Fibroblast of mammary gland (primary cell): ENCODE measurements around the gene SLC39A11.

ENCODE experiments used
- DNase-seq: peaks from one replicate; pipeline ENCODE4 v3.0.0-alpha.2; 2010; ENCODE audit warnings: low read depth
- H3K4me3 ChIP-seq: 2 replicates; pipeline ENCODE4 v1.5.1; 2011; ENCODE audit warnings: low read depth, mild to moderate bottlenecking, low read length, moderate library complexity; ENCODE audit not compliant: control insufficient read depth
- CTCF ChIP-seq: conservative IDR thresholded peaks from 2 replicates; pipeline ENCODE4 v1.5.1; 2011; ENCODE audit warnings: low read depth, low read length, inconsistent platforms; ENCODE audit not compliant: control insufficient read depth, insufficient read depth

Gene SLC39A11

GRCh38 chr17:72811976-72812687 lies 280.4 kb downstream of the SLC39A11 start:
- no peak for TF ChIP-seq CTCF
- peak; percentile 10 for DNase-seq
- H3K4me3 ChIP-seq, result no peak overlapping the region

GRCh38 chr17:72810991-72811508 lies 281.4 kb downstream of the SLC39A11 start:
- no peak overlapping the region for H3K4me3 ChIP-seq
- TF ChIP-seq CTCF, result no peak
- no peak for DNase-seq

- no peak for DNase-seq
- H3K4me3 ChIP-seq, result no peak overlapping the region
Measured at GRCh38 chr17:72806011-72806410, 286.5 kb downstream of the SLC39A11 start.

GRCh38 chr17:72804949-72805707 lies 287.4 kb downstream of the SLC39A11 start:
- no peak for DNase-seq
- no peak overlapping the region for H3K4me3 ChIP-seq
- TF ChIP-seq CTCF, result no peak

More at GRCh38 chr17:72806011-72806410, 286.5 kb downstream of the SLC39A11 start:
- no peak for TF ChIP-seq CTCF

GRCh38 chr17:72802726-72803125 lies 289.8 kb downstream of the SLC39A11 start:
- TF ChIP-seq CTCF, result no peak
- no peak for DNase-seq
- H3K4me3 ChIP-seq, result no peak overlapping the region

GRCh38 chr17:72797142-72797541 lies 295.3 kb downstream of the SLC39A11 start:
- H3K4me3 ChIP-seq, result no peak overlapping the region
- TF ChIP-seq CTCF, result no peak
- DNase-seq, result no peak
